Neural progenitor cell (in vitro differentiated cells): Measurements from ENCODE around the gene DOCK11.

Experiments
- EZH2 ChIP-seq: fragments of 200-600 bp; sonication (generic); IDR thresholded peaks from 2 replicates; pipeline ENCODE4 v1.6.1; 2017; ENCODE audit warnings: antibody characterized with exemption, mild to moderate bottlenecking, moderate library complexity
- TF ChIP-seq, protein P1 (sequence below): fragments of 200-600 bp; sonication (generic); IDR thresholded peaks from 2 replicates; pipeline ENCODE4 v1.5.1; 2017; ENCODE audit warnings: antibody characterized with exemption, mild to moderate bottlenecking

DNA sequence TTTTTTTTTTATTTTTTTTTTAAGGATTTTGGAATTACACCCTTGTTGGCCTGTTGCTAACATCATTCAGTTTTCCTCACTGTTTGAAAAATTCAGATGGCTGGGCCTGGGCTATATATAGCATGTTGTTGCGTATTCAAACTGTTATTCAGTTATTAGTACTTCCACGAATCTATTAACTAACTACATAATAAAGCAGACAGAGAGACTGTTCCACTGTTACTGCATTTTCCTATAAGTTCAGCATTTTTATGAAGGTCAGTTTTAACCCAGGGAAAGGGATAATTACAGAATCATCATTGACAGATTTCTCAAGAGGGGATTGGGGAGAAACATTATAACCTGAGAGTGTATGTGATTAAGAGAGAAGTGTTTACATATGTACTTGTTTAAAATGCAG, 3.1 kb downstream of the DOCK11 start:
- TF ChIP-seq, protein P1, sequence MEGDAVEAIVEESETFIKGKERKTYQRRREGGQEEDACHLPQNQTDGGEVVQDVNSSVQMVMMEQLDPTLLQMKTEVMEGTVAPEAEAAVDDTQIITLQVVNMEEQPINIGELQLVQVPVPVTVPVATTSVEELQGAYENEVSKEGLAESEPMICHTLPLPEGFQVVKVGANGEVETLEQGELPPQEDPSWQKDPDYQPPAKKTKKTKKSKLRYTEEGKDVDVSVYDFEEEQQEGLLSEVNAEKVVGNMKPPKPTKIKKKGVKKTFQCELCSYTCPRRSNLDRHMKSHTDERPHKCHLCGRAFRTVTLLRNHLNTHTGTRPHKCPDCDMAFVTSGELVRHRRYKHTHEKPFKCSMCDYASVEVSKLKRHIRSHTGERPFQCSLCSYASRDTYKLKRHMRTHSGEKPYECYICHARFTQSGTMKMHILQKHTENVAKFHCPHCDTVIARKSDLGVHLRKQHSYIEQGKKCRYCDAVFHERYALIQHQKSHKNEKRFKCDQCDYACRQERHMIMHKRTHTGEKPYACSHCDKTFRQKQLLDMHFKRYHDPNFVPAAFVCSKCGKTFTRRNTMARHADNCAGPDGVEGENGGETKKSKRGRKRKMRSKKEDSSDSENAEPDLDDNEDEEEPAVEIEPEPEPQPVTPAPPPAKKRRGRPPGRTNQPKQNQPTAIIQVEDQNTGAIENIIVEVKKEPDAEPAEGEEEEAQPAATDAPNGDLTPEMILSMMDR = no peak
- TF ChIP-seq EZH2 = no peak
